A204.1 (cell line): ENCODE measurements around the gene NEMP2.

ENCODE experiments used
- FAIRE-seq: peaks from 2 replicates; lab custom pipeline; 2012; peaks lifted over from hg19 to GRCh38; lab: Jason Lieb, UNC

The NEMP2 gene

GRCh38 chr2:190534310-190535120 is at the start of gene NEMP2:
NEMP2 (minus strand) TSS chr2:190534722; CDS start chr2:190534655, 67 bp downstream.
- no peak for FAIRE-seq

- FAIRE-seq: no peak
These were observed 49.2 kb upstream of the NEMP2 start for GRCh38 chr2:190583507-190584337.

- FAIRE-seq: no peak
These were observed 48.4 kb upstream of the NEMP2 start for GRCh38 chr2:190582736-190583506.

- FAIRE-seq: no peak
These were observed 47.5 kb upstream of the NEMP2 start for GRCh38 chr2:190582019-190582418.

GRCh38 chr2:190579915-190580846 is 45.7 kb upstream of the NEMP2 start:
- FAIRE-seq: no peak

- no peak for FAIRE-seq
These were observed 44.5 kb upstream of the NEMP2 start for GRCh38 chr2:190579058-190579410.

- no peak for FAIRE-seq
These were observed 43.9 kb upstream of the NEMP2 start for GRCh38 chr2:190578158-190579057.

- no peak for FAIRE-seq
These were observed 42.1 kb upstream of the NEMP2 start for GRCh38 chr2:190576573-190576972.

- no peak for FAIRE-seq
These were observed 40.7 kb upstream of the NEMP2 start for GRCh38 chr2:190575263-190575662.

GRCh38 chr2:190574169-190574568 is 39.6 kb upstream of the NEMP2 start:
- no peak for FAIRE-seq

GRCh38 chr2:190572246-190572645 is 37.7 kb upstream of the NEMP2 start:
- FAIRE-seq: no peak

- FAIRE-seq: no peak
These were observed 37.2 kb upstream of the NEMP2 start for GRCh38 chr2:190571686-190572085.

GRCh38 chr2:190570871-190571270 is 36.3 kb upstream of the NEMP2 start:
- no peak for FAIRE-seq

- FAIRE-seq: no peak
These were observed 35.7 kb upstream of the NEMP2 start for GRCh38 chr2:190569994-190570755.

GRCh38 chr2:190564838-190565237 is 30.3 kb upstream of the NEMP2 start:
- FAIRE-seq: no peak

GRCh38 chr2:190563646-190564045 is 29.1 kb upstream of the NEMP2 start:
- no peak for FAIRE-seq

GRCh38 chr2:190563109-190563508 is 28.6 kb upstream of the NEMP2 start:
- FAIRE-seq: no peak

GRCh38 chr2:190562121-190562520 is 27.6 kb upstream of the NEMP2 start:
- no peak for FAIRE-seq

GRCh38 chr2:190561094-190561493 is 26.6 kb upstream of the NEMP2 start:
- no peak for FAIRE-seq
